H1 (cell line): Measurements from ENCODE around the gene CLEC16A.

ENCODE experiments used
- CBX8 ChIP-seq: fragments of 300-800, 300-1000 bp; sonication (generic); IDR thresholded peaks from 2 replicates; pipeline ENCODE4 v1.7.1; 2016; ENCODE audit warnings: low read depth, low read length, borderline replicate concordance
- CEBPB ChIP-seq: IDR thresholded peaks from 2 replicates; pipeline ENCODE4 v1.6.1; 2012; ENCODE audit warnings: low read depth, low read length
- CTCF ChIP-seq, 3 experiments: IDR thresholded peaks; 1 replicate in 2 of 3; 2 replicates in 1 of 3; pipeline versions ENCODE4 v1.5.1 to v1.6.1; 2011; ENCODE audit warnings: low read length in 3 of 3, mild to moderate bottlenecking in 3 of 3, inconsistent platforms in 2 of 3, low read depth in 1 of 3, moderate library complexity in 1 of 3; ENCODE audit not compliant: insufficient read depth in 1 of 3; ENCODE audit errors: control extremely low read depth in 1 of 3
- EP300 ChIP-seq, 2 experiments: IDR thresholded peaks; 1 replicate in 1 of 2; 2 replicates in 1 of 2; pipeline ENCODE4 v1.6.1; 2011 to 2012; ENCODE audit warnings: low read depth in 2 of 2, low read length in 2 of 2, mild to moderate bottlenecking in 2 of 2, borderline replicate concordance in 1 of 2, inconsistent platforms in 1 of 2, moderate library complexity in 1 of 2
- EZH2 ChIP-seq: fragments of 200-600 bp; sonication (generic); IDR thresholded peaks from 2 replicates; pipeline ENCODE4 v1.7.1; 2012; ENCODE audit warnings: low read depth, mild to moderate bottlenecking, moderate library complexity, low read length, inconsistent platforms; ENCODE audit not compliant: severe bottlenecking
- POLR2A ChIP-seq, 2 experiments: IDR thresholded peaks; 1 replicate in 1 of 2; 2 replicates in 1 of 2; pipeline ENCODE4 v1.6.1; 2011; ENCODE audit warnings: low read depth in 2 of 2, low read length in 2 of 2, mild to moderate bottlenecking in 2 of 2; ENCODE audit errors: control extremely low read depth in 1 of 2
- POLR2AphosphoS5 ChIP-seq: IDR thresholded peaks from 2 replicates; pipeline ENCODE4 v1.6.1; 2011; ENCODE audit warnings: low read depth, low read length
- RFX5 ChIP-seq: IDR thresholded peaks from 2 replicates; pipeline ENCODE4 v1.6.1; 2011; ENCODE audit warnings: low read depth, low read length, improper control_type of control experiment, borderline replicate concordance
- RXRA ChIP-seq: IDR thresholded peaks from 2 replicates; pipeline ENCODE4 v1.6.1; 2011; ENCODE audit warnings: low read depth, mild to moderate bottlenecking, low read length, moderate library complexity; ENCODE audit not compliant: insufficient read depth

- TF ChIP-seq EZH2 (no peak), CTCF (IDR thresholded peaks at IDR 0.05; ENCODE audit: control extremely low read depth in 1 of 3, insufficient read depth in 1 of 3, low read depth in 1 of 3, low read length in 3 of 3) (no peak), EP300 (IDR thresholded peaks at IDR 0.05; ENCODE audit: borderline replicate concordance in 1 of 2, low read depth in 2 of 2, low read length in 2 of 2) (no peak), CBX8 (no peak), POLR2A (IDR thresholded peaks at IDR 0.05; ENCODE audit: control extremely low read depth in 1 of 2, low read depth in 2 of 2, low read length in 2 of 2) (no peak), RXRA (no peak), RFX5 (no peak), POLR2AphosphoS5 (no peak), CEBPB (no peak)
These were observed 170.2 kb downstream of the CLEC16A start for GRCh38 chr16:11114366-11115164.
